ENCODE measurements around the gene TSPAN6.

TSPAN6 gene

DNA sequence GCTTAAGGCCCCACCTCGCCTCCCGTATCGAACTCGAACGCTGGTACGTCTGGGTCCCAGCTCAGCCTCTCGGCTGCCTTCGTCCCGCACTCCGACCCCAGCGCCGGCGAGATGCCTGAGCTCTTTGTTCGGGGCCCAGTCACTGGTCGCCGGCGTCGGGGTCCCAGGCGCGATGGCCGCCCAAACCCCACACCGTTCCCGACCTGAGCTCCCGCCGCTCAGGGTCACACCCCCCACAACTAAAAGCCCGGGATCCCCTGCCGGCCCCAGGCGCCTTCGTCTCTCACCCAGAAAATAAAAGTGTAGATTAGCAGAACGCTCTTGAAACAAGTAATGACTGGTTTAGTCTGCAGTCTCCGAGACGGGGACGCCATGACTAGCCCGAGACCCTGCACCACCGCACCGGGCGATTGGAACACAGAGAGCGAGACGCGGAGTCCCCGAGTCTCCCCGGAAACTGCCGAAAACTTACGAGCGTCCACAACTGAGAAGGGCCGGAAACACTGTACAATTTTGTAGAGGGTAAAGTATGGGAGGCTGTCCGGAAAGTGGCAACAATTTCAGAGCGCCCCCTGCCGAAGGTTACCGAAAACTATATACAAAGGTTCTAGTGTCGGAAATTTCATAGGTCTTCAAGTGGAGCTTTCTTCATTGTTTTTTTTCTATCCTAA, at the start of gene TSPAN6 (continued):
- TF ChIP-seq PBX3 (CRISPR knock-in tag; IDR thresholded peaks at IDR 0.05): 0 out of 2 replicates have a peak, but pooled peaks have one; percentile 27
- no peak for TF ChIP-seq ZNF169 (tag by site-specific recombination; IDR thresholded peaks at IDR 0.05)
- no peak for TF ChIP-seq ZNF792 (tag by site-specific recombination; IDR thresholded peaks at IDR 0.05)

- Histone ChIP-seq H3K27ac (ENCODE audit: extremely low read depth, low read depth, low read length) (no peak overlapping the region), H3K9me3 (ENCODE audit: control insufficient read depth, insufficient read depth, low read depth, low read length) (no peaks in the 10 kb centered on the region), H3K4me3 (ENCODE audit: low read depth, low read length) (no peak overlapping the region), H3K4me1 (ENCODE audit: control insufficient read depth, insufficient read depth, low read length) (no peaks in the 10 kb centered on the region), H3K36me3 (ENCODE audit: control insufficient read depth in 2 of 2, insufficient read depth in 1 of 2, low read length in 2 of 2) (peaks cover 0 to 30% of the 10 kb centered on the region in 2 experiments; a peak in 2 of 3 replicates)
- ChIA-PET POLR2A (no interaction called here), CTCF (interaction anchor here (0.6 to 21.6 kb wide), 35 partner anchors 9 to 734 kb away, joined by 3 to 540 read pairs (median 5); partner anchors contain the start of gene SYTL4)
- TF ChIP-seq, protein P1, sequence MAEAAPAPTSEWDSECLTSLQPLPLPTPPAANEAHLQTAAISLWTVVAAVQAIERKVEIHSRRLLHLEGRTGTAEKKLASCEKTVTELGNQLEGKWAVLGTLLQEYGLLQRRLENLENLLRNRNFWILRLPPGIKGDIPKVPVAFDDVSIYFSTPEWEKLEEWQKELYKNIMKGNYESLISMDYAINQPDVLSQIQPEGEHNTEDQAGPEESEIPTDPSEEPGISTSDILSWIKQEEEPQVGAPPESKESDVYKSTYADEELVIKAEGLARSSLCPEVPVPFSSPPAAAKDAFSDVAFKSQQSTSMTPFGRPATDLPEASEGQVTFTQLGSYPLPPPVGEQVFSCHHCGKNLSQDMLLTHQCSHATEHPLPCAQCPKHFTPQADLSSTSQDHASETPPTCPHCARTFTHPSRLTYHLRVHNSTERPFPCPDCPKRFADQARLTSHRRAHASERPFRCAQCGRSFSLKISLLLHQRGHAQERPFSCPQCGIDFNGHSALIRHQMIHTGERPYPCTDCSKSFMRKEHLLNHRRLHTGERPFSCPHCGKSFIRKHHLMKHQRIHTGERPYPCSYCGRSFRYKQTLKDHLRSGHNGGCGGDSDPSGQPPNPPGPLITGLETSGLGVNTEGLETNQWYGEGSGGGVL (tag by site-specific recombination; IDR thresholded peaks at IDR 0.05): no peak
- TF ChIP-seq ZNF248 (tag by site-specific recombination; IDR thresholded peaks at IDR 0.05) (no peak), ZNF621 (tag by site-specific recombination; IDR thresholded peaks at IDR 0.05) (no peak), ZNF146 (tag by site-specific recombination; IDR thresholded peaks at IDR 0.05) (no peak), ZNF530 (tag by site-specific recombination; IDR thresholded peaks at IDR 0.05; ENCODE audit: low read depth) (no peak), MYNN (tag by site-specific recombination; IDR thresholded peaks at IDR 0.05; ENCODE audit: borderline replicate concordance) (no peak)
Observed at GRCh38 chrX:100685997-100686305, 49.3 kb upstream of the TSPAN6 start.

GRCh38 chrX:100685284-100685996, 48.8 kb upstream of the TSPAN6 start:
- H3K36me3 ChIP-seq (ENCODE audit: control insufficient read depth in 2 of 2, insufficient read depth in 1 of 2, low read length in 2 of 2): peaks cover 0 to 25% of the 10 kb centered on the region in 2 experiments; a peak in 2 of 3 replicates
- no peaks in the 10 kb centered on the region for H3K4me1 ChIP-seq (ENCODE audit: control insufficient read depth, insufficient read depth, low read length)
- no peak overlapping the region for H3K27ac ChIP-seq (ENCODE audit: extremely low read depth, low read depth, low read length)
- no peak overlapping the region for H3K4me3 ChIP-seq (ENCODE audit: low read depth, low read length)
- no peaks in the 10 kb centered on the region for H3K9me3 ChIP-seq (ENCODE audit: control insufficient read depth, insufficient read depth, low read depth, low read length)
- POLR2A ChIA-PET: no interaction called here
- CTCF ChIA-PET: interaction anchor here (0.5 to 21.6 kb wide), 47 partner anchors 8 to 735 kb away, joined by 3 to 540 read pairs (median 4); partner anchors contain the start of gene SYTL4
- no peak for TF ChIP-seq ZNF416 (tag by site-specific recombination; IDR thresholded peaks at IDR 0.05)
- TF ChIP-seq ZNF560 (tag by site-specific recombination; IDR thresholded peaks at IDR 0.05; ENCODE audit: borderline replicate concordance): no peak
- no peak for TF ChIP-seq ZNF302 (tag by site-specific recombination; IDR thresholded peaks at IDR 0.05; ENCODE audit: low read depth)
- TF ChIP-seq ZFP37 (tag by site-specific recombination; IDR thresholded peaks at IDR 0.05): no peak
- TF ChIP-seq ZNF48 (tag by site-specific recombination; IDR thresholded peaks at IDR 0.05): no peak
- TF ChIP-seq ZNF155 (tag by site-specific recombination; IDR thresholded peaks at IDR 0.05): no peak
- TF ChIP-seq ZNF341 (tag by site-specific recombination; IDR thresholded peaks at IDR 0.05; ENCODE audit: low read depth): no peak
- peak; percentile 16; the same call in 1 of the 2 replicates for TF ChIP-seq ZNF2 (tag by site-specific recombination; IDR thresholded peaks at IDR 0.05)
- TF ChIP-seq ZNF362 (tag by site-specific recombination; IDR thresholded peaks at IDR 0.05): no peak
- no peak for TF ChIP-seq ZNF623 (tag by site-specific recombination; IDR thresholded peaks at IDR 0.05)
- TF ChIP-seq TRIM28 (IDR thresholded peaks at IDR 0.05; ENCODE audit: borderline replicate concordance, low read length): no peak
- TF ChIP-seq KLF1 (tag by site-specific recombination; IDR thresholded peaks at IDR 0.05): no peak
- TF ChIP-seq ZNF792 (tag by site-specific recombination; IDR thresholded peaks at IDR 0.05): no peak
- TF ChIP-seq HOXA7 (CRISPR knock-in tag; IDR thresholded peaks at IDR 0.05; ENCODE audit: borderline replicate concordance): no peak
- peak; percentile 44; the same call in 1 of the 2 replicates for TF ChIP-seq PRDM10 (tag by site-specific recombination; IDR thresholded peaks at IDR 0.05)
- no peak for TF ChIP-seq ZNF701 (tag by site-specific recombination; IDR thresholded peaks at IDR 0.05)
- no peak for TF ChIP-seq SALL2 (tag by site-specific recombination; IDR thresholded peaks at IDR 0.05; ENCODE audit: borderline replicate concordance)

All from HEK293 (cell line).